ENCODE results near the gene EIF4A3.
A peak's percentile ranks its signal among the peaks of the same experiment; 100 is the strongest.
"Not testable (repeated sequence)": the region's sequence is repeated elsewhere in the genome, so short reads cannot be mapped to it uniquely, and the experiment has no call there.

Gene EIF4A3

GRCh38 chr17:80171681-80172080 is 24.8 kb upstream of the EIF4A3 start:
- DNase-seq (ENCODE audit: low spot score) = no peak

- peak; percentile 16 for DNase-seq (ENCODE audit: low spot score)
These were observed 23.0 kb upstream of the EIF4A3 start, which contains the start of gene CARD14 for GRCh38 chr17:80169784-80170500. CARD14 (plus strand) TSS chr17:80170030; CDS start chr17:80181439, 11,409 bp downstream.

- no peak for DNase-seq (ENCODE audit: low spot score)
These were observed 22.2 kb upstream of the EIF4A3 start for GRCh38 chr17:80169107-80169506.

GRCh38 chr17:80168371-80168770 is 21.4 kb upstream of the EIF4A3 start:
- peak; percentile 18 for DNase-seq (ENCODE audit: low spot score)

GRCh38 chr17:80166446-80166845 is 19.5 kb upstream of the EIF4A3 start:
- no peak for DNase-seq (ENCODE audit: low spot score)

GRCh38 chr17:80164185-80164584 is 17.3 kb upstream of the EIF4A3 start:
- DNase-seq (ENCODE audit: low spot score) = no peak

- no peak for DNase-seq (ENCODE audit: low spot score)
These were observed 16.4 kb upstream of the EIF4A3 start for GRCh38 chr17:80163336-80163735.

- DNase-seq (ENCODE audit: low spot score) = no peak
These were observed 13.6 kb upstream of the EIF4A3 start for GRCh38 chr17:80160536-80160935.

GRCh38 chr17:80158846-80159245 is 11.9 kb upstream of the EIF4A3 start:
- DNase-seq (ENCODE audit: low spot score) = no peak

- DNase-seq (ENCODE audit: low spot score) = not testable (repeated sequence)
These were observed 8.7 kb upstream of the EIF4A3 start for GRCh38 chr17:80155600-80155999.

GRCh38 chr17:80154166-80154565 is 7.2 kb upstream of the EIF4A3 start:
- DNase-seq (ENCODE audit: low spot score) = no peak

- no peak for DNase-seq (ENCODE audit: low spot score)
These were observed 6.1 kb upstream of the EIF4A3 start for GRCh38 chr17:80153004-80153403.

GRCh38 chr17:80152081-80152702 is 5.3 kb upstream of the EIF4A3 start:
- DNase-seq (ENCODE audit: low spot score) = no peak

GRCh38 chr17:80151333-80151732 is 4.4 kb upstream of the EIF4A3 start:
- peak; percentile 60 for DNase-seq (ENCODE audit: low spot score)

- DNase-seq (ENCODE audit: low spot score) = peak; percentile 54
These were observed 550 bp downstream of the EIF4A3 start for GRCh38 chr17:80146121-80147034.

GRCh38 chr17:80145076-80146075 is 1.6 kb downstream of the EIF4A3 start:
- no peak for DNase-seq (ENCODE audit: low spot score)

GRCh38 chr17:80142929-80143328 is 4.0 kb downstream of the EIF4A3 start:
- no peak for DNase-seq (ENCODE audit: low spot score)

GRCh38 chr17:80141463-80142165 is 5.3 kb downstream of the EIF4A3 start:
- no peak for DNase-seq (ENCODE audit: low spot score)

- DNase-seq (ENCODE audit: low spot score) = no peak
These were observed 8.0 kb downstream of the EIF4A3 start for GRCh38 chr17:80138856-80139426.

GRCh38 chr17:80137131-80137530 is 9.8 kb downstream of the EIF4A3 start:
- no peak for DNase-seq (ENCODE audit: low spot score)
